CD4-positive, alpha-beta T cell treated with Interleukin-17A for 1 hour (primary cell): ENCODE data around the gene LMO7.

ENCODE experiments used
- DNase-seq: peaks from one replicate; pipeline ENCODE4 v3.0.0-alpha.2; 2020

The LMO7 gene

DNA sequence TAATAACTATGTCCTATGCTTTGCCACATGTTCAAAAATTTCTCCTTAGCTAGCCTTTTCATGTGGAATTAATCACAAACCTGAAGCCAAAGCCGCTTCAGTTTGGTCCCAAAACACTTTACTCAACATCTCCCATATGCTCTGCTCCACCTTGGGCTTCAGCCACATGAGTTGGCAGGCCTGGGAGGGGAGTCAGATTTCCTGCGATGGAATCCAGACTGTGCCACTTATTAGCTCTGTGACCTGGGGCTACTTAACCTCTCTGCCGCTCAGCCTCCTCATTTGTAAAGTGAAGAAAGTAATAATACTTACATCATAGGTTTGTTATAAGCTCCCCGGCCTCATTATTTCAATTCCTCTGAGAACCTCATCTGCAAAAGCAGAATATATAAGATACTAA, 272.0 kb downstream of the LMO7 start:
- no peak for DNase-seq
